Measurements from ENCODE around the gene RNASE8.

The RNASE8 gene

DNA sequence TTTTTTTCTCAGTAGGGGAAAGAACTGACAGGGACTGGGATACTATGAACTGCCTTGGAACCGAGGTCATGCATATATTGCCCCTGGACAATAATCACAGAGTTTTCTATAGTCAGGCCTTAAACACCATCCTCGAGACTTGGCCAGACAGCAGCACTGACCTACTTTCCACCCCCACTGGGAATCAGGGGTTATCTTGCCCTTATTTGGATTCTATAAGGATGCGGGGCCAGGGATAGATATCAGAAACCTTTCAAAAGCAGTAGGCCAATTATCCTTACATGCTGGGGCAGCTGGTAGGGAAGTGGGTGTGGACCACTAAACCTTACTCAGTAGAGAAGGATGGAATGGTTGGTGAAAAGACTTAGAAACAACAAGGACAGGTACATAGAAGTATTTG, 38.8 kb downstream of the RNASE8 start:
- peak; percentile 8 for DNase-seq (ENCODE audit: low spot score)
- TF ChIP-seq, protein P1, sequence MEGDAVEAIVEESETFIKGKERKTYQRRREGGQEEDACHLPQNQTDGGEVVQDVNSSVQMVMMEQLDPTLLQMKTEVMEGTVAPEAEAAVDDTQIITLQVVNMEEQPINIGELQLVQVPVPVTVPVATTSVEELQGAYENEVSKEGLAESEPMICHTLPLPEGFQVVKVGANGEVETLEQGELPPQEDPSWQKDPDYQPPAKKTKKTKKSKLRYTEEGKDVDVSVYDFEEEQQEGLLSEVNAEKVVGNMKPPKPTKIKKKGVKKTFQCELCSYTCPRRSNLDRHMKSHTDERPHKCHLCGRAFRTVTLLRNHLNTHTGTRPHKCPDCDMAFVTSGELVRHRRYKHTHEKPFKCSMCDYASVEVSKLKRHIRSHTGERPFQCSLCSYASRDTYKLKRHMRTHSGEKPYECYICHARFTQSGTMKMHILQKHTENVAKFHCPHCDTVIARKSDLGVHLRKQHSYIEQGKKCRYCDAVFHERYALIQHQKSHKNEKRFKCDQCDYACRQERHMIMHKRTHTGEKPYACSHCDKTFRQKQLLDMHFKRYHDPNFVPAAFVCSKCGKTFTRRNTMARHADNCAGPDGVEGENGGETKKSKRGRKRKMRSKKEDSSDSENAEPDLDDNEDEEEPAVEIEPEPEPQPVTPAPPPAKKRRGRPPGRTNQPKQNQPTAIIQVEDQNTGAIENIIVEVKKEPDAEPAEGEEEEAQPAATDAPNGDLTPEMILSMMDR (IDR thresholded peaks at IDR 0.05; ENCODE audit: extremely low read depth, missing control alignments), result no peak

DNA sequence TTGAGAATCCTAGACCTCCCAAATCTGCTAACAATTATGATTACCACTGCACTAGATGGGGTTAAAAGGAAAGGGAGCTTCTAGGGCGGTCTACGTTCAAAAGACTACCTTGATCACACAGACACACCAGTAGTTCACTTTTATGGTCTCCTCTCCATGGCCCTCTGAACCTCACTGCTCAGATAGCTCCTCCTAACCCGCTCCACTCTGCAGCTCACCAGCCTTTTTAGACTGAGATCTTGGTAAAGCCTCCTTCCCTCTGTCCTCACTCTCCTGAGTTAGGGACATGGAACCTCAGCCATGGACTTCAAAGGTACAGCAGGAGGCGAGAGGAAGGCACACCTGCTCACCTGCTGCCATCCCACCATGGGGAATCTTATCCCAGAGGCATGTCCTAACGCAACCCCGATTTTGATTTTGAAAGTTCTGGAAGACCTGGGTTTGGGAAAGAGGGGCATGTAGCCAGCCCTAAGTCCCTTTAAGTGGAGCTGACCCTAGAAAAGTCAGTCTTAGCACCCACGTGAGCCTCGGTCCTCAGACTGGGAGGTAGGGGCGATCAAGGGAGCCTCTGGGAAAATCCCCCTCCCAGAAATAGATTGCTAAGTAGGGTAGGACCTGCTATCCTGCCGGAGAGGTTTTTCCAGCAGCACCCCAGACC, 39.5 kb downstream of the RNASE8 start:
- peak; percentile 24 for DNase-seq (ENCODE audit: low spot score)
- TF ChIP-seq, protein P1 (IDR thresholded peaks at IDR 0.05; ENCODE audit: extremely low read depth, missing control alignments), result no peak

DNA sequence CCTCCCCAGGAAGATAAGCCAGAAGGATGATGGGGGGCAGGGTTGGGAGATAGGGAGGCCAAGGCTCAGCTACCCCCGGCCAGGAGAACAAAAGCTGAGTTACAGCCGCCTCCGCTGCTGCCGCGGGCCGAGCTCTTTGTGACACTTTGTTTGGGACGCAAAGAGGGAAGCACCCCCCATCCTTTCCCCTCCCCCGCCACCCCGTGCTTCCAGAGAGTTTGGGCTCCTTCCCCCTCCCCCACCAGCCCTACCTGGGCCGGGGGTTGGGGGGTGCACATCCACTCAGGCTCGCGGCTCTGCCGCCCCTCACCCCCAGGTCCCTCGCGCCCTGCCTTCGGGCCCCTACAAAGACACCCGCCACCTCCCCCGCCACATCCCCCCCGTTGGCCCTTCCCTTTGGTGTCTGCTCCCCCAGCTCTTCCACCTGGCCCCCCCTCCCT, 40.0 kb downstream of the RNASE8 start:
- DNase-seq (ENCODE audit: low spot score), result peak; percentile 36
- TF ChIP-seq, protein P1 (IDR thresholded peaks at IDR 0.05; ENCODE audit: extremely low read depth, missing control alignments), result no peak

DNA sequence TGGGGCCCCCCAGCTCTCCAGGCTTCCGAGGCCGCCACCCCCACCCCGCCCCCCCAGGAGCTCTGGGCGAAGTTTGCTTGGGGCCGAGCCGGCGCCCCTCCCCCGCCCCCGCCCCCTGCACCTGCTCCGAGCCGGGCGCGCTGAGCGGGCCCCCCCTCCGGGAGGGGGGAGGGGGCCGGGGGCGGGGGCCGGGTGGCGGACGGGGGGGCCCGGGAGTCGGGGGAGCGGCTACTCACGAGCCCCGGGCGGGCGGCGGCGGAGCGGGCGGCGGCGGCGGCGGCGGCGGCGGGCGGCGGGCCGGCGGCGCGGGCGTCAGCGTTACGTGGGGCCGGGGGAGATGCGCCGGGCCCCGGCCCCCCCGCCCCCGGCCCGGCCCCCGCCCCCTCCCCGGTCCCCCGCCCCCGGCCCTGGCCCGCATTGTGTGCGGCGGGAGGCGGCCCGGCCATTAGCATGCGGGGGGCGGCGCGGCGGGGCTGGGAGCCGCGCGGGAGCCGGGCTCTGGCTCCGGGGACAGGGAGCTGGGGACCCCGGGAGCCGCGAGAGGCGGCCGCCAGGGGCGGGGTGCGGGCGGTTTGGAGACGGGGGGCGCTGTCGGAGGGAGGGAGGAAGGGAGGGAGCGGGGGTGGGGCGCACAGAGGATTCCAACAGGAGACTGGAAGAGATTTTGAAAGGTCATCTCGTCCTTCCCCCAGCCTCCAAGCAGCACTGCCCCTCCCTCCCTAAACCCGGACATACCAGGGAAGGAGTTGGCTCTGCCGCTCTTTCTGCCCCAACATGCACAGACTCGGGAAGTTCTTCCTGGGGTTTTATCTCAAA, 40.7 kb downstream of the RNASE8 start, which contains the start of gene ZNF219:
TSS of gene ZNF219 (minus strand) at position 580 of the 816 bp plus-strand sequence. CDS start 5,064 bp downstream, outside the sequence.
- DNase-seq (ENCODE audit: low spot score), result peak; percentile 64
- TF ChIP-seq, protein P1 (IDR thresholded peaks at IDR 0.05; ENCODE audit: extremely low read depth, missing control alignments), result no peak

DNA sequence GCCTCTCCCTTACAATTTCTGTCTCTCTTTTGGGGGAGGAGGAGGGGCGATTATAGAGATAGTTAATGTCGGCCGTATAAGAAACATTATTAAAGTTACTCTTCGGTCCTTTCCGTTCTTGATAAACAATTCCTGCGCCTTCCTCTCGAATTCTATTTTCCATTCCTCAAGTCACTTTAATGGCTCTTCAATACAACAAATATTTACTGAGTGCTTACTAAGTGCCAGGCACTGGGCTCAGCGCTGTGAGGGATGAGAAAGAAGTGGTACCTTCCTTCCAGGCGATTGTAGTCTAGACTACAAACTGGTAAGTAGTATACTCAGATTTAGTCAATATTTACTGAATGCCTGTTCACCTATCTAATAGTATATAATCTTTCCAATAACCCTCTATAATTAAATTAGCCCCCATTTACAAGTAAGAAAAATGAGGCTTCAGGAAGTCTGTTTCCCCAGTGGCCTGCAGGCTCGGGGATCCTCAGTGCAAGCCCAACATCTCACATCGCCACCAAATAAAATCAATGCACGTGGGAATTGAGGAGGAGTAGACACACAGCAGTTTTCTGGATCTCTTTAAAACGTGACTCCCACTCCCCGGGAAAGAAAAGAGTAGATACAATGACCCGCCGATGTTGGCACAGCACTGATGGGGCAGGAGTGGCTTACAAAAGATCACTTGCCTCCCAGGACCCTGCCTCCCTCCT, 41.4 kb downstream of the RNASE8 start:
- peak; percentile 12 for DNase-seq (ENCODE audit: low spot score)
- TF ChIP-seq, protein P1 (IDR thresholded peaks at IDR 0.05; ENCODE audit: extremely low read depth, missing control alignments), result no peak

DNA sequence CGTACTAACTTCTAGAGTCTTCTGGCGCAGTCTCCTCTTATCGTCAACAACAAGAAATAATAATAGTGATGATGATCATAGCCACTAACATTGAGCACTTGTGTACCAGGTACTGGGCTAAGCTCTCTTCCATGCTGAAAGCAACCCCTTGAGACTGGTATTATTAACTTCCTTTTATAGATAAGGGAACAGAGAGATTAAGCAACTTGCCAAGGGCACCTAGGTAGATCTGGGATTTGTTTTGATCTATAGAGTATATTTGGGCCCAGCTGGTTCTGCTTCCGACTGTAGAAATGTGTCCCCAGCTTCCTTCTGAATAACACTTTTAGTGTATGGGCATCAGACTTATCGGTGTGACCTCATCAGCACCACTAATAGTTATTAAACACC, 42.0 kb downstream of the RNASE8 start:
- DNase-seq (ENCODE audit: low spot score), result no peak
- TF ChIP-seq, protein P1 (IDR thresholded peaks at IDR 0.05; ENCODE audit: extremely low read depth, missing control alignments), result no peak
